Stimulated activated CD4-positive, alpha-beta T cell treated with anti-CD3 and anti-CD28 coated beads, TNF-alpha, amount 100 ng/mL, for 48 hours (primary cell): ENCODE data around the gene CALM3.

ENCODE experiments used
- DNase-seq, 3 donors: peaks; one replicate each; pipeline ENCODE4 v3.0.0-alpha.2; 2020; ENCODE audit warnings: low read depth in 3 of 3

The CALM3 gene

DNA sequence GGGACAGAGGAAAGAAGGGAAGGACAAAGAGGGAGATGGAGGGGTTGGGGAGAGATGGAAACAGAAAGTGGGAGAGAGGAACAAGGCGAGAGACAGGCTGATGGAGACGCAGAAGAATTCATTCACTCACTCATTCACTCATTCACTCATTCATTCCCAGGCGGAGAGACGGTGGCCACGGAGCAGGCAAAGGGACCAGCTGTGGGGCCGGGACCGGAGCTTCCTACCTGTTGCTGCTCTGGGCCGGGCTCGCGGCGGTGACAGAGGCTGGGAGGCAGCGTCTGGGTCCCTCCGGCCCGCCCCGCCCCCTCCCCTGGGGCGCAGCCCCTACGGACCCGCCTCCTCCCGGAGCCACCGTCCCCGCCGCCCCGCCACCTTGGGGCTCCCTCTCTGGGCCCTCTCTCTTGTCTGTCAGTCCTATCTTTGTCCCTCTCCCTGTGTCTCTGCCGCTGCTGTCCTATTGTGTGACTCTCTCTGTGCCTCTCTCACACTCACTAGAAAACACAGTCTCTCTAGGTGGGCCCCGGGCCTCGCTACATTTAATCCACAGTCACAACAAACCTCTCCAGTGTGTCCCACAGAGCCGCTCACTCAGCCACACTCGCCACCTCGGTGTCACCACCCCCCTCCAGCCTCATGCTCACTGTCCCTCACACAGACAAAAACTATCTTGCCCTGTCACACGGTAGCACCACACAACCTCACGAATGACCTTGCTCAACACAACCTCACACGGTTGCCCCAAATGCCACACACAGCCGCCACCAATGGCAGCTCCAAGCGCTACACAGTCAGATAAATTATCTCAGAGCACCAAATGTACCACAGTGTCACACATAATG, 35.0 kb downstream of the CALM3 start, which contains the start of gene GNG8:
Gene GNG8, minus strand, starts transcription at position 283 of the 842 bp plus-strand sequence. CDS start 1,520 bp downstream, outside the sequence.
- DNase-seq: no peak

DNA sequence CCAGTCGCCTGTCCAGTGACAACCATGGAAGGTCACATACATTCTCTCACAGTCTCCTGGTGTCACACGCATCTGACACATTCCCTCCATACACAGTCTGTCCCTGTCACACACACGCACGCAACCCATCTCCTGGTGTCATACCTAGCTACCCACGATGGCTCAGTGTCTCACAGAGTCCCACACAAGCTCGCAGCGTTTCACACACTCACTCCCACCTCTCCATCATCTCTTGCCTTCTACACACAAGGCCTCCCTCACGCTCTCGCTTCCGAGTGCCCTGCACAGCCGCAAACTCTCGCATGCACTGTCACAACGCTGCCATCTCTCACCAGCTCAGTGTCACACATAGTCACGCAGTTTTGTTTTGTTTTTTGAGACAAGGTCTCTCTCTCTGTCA, 36.1 kb downstream of the CALM3 start:
- no peak for DNase-seq

- no peak for DNase-seq
These were observed 38.4 kb downstream of the CALM3 start for GRCh38 chr19:46639358-46640182.

DNA sequence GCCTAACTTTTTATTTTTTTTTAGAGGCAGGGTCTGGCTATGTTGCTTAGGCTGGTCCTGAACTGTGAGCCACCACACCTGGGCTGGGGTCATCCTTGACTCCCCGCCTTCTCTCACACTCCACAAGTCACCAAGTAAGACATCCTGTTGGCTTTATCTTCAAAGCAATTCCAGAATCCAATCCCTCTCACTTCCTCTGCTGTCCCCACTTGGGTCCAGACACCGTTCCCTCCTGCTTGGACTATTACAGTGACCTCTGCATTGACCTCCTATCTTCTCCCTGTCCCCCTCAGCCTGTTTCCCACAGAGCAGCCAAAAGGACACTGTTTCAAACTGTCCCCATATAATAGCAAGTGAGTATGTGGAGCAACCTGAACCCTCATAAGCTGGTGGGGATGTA, 39.5 kb downstream of the CALM3 start:
- no peak for DNase-seq

DNA sequence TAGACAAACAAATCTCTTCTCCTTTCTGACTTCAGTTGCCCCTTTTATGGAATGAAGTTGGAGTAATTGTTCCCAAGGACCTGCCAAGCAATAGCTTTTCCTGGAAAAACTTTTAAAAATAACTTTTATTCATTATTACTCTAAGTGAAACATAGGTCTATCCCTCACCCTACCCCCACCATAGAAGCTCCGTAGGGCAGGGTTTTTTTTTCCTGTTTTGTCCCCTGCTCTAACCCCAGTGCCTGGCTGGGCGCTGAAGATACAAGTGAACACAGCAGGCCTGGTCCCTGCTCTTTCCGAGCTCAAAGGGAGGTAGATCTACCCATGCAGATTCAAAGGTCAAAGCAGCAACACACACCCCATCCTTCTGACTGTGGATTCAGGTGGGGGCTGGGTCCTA, 43.6 kb downstream of the CALM3 start:
- no peak for DNase-seq

DNA sequence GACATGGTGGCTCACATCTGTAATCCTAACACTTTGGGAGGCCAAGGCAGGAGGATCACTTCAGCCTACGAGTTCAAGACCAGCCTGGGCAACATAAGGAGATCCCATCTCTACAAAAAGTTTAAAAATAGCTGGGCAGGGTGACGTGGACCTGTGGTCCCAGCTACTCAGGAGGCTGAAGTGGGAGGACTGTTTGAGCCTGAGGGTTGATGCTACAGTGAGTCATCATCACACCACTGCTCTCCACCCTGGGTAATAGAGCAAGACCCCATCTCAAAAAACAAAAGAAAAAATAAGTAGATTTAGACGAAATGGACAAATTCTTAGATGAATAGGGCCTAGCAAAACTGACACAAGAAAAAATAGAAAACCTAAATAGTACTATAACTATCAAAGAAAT, 45.3 kb downstream of the CALM3 start:
- no peak for DNase-seq

DNA sequence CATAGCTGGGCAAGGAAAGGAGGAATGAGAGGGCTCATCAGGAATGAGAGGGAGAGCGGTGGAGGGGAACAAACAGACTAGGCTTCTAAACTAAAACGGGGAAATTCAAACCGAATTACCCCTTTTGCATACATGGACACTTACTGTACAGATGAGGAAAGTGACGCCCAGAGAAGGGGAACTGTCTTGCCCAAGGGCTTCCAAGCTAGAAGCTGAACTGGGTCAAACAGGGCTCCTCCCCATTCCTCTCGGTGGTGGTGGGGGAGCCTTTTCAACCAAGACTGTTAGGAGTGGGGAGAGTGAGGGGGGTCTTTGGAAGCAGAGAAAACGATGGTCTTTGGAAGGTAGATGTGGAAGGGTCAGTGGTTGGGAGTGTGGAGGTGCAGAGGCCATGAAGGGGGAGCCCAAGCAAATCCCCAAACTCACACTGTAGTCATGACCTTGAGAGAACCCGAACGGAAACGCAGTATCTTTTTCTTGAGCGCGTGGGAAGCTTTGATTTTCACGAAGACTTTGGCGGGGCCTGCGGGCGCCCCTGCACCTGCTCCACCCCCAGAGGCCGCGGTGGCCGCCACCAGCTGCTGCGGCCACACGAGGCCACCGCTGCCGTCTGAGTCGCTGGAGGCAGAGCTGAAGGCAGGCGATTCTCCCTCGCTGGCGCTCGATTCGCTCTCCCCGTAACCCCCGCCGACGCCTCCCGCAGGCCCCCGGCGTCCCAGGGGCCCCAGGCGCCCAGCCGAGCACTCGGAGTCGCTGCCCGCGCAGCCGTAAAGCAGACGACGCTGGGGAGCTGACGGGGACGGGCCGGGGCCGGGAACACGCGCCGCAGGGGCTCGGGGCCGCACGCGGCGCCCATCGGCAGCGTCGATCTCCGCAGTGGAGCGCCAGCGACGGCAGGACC, 47.2 kb downstream of the CALM3 start:
- no peak for DNase-seq

GRCh38 chr19:46648961-46649960, 48.1 kb downstream of the CALM3 start:
- no peak for DNase-seq

DNA sequence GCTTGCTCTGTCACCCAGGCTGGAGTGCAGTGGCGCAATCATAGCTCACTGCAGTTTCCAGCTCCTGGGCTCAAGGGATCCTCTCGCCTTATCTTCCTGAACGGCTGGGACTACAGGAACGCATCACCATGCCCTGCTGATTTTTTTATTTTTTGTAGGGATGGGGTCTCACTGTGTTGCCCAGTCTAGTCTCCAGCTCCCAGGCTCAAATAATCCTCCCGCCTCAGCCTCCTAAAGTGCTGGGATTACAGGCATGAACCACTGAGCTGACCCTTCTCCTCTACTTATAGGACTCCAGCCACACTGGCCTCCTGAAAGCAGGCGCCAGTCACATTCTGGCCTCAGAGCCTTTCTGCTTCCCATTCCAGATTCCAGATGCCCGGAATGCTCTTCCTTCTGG, 49.3 kb downstream of the CALM3 start:
- DNase-seq: no peak

DNA sequence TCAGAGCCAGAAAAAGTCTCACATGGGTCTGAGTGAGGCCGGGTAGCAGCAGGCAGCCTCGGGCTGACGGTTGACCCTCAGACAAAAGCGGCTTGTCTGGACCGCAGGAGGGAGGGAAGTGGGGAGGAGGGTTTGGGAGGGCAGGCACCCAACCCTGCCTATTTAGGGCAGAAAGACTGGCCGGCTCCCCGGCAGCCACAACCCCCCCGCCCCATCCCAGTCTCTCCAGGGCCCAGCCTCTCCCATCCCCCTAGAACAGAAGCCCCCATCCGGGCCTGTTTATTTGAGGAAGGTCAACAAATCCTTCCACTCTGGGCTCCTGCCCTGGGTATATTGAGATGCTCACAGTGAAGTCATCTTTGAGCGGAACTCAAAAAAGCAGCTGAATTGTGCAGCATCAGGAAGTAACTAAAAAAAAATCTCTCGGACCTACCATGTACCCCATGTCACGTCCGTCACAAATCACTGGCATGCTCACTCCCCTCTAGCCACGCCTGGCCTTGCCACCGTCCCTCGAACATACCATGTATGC, 53.6 kb downstream of the CALM3 start:
- no peak for DNase-seq

DNA sequence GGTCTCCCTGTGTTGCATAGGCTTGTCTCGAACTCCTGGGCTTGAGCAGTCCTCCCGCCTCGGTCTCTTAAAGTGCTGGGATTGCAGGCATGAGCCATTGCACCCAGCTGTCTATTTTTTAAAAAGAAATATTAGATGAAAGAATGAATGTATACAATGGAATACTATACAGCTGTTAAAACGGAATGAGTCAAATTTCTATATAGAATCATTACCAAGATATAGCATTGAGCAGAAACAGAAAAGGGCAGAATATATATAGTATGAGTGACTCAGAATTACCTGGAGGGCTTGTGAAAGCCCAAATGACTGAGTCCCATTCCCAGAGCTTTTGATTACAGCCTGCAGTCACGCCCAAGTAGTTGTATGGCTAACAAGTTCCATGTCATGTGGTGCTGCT, 55.4 kb downstream of the CALM3 start:
- no peak for DNase-seq

DNA sequence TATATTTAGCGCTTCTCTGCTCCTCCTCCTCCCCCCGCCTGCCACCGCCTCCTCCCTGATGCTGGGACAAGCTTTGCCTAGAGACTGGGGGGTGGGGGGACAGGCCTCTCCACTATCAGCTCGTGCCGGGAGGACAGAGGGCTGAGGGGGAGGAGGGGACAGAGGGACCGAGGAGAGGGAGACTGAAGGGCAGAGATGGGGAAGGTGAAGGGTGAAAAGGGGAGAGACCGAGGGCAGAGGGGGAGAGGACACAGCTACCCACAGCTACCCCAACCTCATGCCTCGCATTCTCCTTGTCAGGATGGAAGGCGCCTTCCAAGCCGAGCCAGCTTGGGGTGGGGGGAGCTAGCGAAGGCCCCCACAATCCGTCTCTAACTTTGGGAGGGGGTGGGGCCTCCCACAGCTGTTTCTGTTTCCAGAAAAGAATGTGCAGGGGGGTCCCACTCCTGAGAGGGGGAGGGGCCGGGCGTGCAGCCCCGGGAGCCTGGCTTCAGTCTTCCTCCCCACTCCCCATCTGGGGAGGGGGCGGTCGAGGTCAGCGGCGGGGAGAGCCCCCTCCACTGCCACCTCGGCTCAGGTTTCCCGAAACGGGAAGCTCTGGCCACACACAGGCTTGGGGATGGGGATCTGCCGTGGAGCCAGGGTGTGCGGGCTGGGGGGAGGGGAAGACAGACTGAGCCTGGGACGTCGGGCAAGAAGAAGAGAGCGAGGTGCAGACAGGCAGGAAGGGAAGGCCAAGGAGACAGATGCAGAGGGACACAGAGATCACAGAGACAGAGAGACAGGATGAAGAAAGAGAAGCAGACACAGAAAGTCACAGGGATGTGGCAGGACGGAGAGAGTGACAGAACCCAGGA, 58.2 kb downstream of the CALM3 start:
- DNase-seq: no peak

DNA sequence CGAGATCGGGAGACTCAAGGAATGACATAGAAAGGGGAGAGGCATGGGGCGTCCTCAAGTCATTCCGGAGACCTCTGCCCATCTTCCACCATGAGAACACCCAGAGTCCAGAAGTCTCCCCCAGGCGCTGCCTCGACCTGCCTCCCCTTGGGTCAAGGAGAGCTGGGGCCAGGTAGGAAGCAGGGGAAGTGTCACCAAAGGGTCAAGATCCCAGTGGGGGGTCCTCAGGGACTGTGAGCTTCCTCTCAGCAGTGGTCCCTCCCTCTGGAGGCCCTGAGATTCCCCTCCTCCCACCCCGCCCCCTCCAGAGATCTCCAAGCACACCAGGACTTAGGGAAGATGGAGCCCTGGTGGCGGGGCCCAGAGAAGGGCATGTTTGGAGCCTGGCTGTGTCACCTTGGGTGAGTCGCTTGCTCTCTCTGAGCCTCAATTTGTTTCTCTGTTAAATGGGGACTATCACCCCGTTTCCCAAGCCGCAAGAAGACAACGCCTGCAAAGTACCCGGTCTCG, 58.9 kb downstream of the CALM3 start:
- DNase-seq: no peak
